Panc1 (cell line): ENCODE data around the gene SMIM38.

Experiments used
- CTCF ChIP-seq: fragments of 450-650 bp; IDR thresholded peaks from 2 replicates; pipeline ENCODE4 v1.5.1; 2017; ENCODE audit warnings: mild to moderate bottlenecking
- POLR2AphosphoS5 ChIP-seq: IDR thresholded peaks from 2 replicates; pipeline ENCODE4 v1.6.1; 2012; ENCODE audit warnings: mild to moderate bottlenecking, low read depth, low read length, moderate library complexity
- SIN3A ChIP-seq: IDR thresholded peaks from 2 replicates; pipeline ENCODE4 v1.6.1; 2012; ENCODE audit warnings: low read depth, mild to moderate bottlenecking, low read length, moderate library complexity, borderline replicate concordance; ENCODE audit not compliant: insufficient read depth

- TF ChIP-seq CTCF (no peak), SIN3A (no peak), POLR2AphosphoS5 (no peak)
Measured at GRCh38 chr11:69113226-69113625, 42.5 kb upstream of the SMIM38 start.
